HUES64 (cell line): ENCODE measurements around the gene MYBPH.

Experiments
- H3K27ac ChIP-seq: 2 replicates; pipeline ENCODE4 v1.7.0; 2013; ENCODE audit warnings: low read depth, low read length, inconsistent platforms
- H3K27me3 ChIP-seq: 2 replicates; pipeline ENCODE4 v1.6.1; 2013; ENCODE audit warnings: mild to moderate bottlenecking, low read length; ENCODE audit not compliant: insufficient read depth
- H3K36me3 ChIP-seq: 2 replicates; pipeline ENCODE4 v1.6.1; 2013; ENCODE audit warnings: mild to moderate bottlenecking, low read length; ENCODE audit not compliant: insufficient read depth
- H3K4me1 ChIP-seq: 2 replicates; pipeline ENCODE4 v1.6.1; 2013; ENCODE audit warnings: mild to moderate bottlenecking, low read length, moderate library complexity; ENCODE audit not compliant: insufficient read depth
- H3K4me3 ChIP-seq: 2 replicates; pipeline ENCODE4 v1.5.1; 2013; ENCODE audit warnings: mild to moderate bottlenecking, low read length, moderate library complexity
- H3K9ac ChIP-seq: 2 replicates; pipeline ENCODE4 v1.6.1; 2013; ENCODE audit warnings: mild to moderate bottlenecking, low read depth, low read length
- H3K9me3 ChIP-seq: 2 replicates; pipeline ENCODE4 v1.6.1; 2013; ENCODE audit warnings: low read depth, low read length; ENCODE audit not compliant: insufficient read depth
- WGBS: fragments of 150-250, 120-280 bp; methylation state at CpG from one replicate; pipeline ENCODE4 v1.1.7; 2013; ENCODE audit warnings: missing lambda C conversion rate; 5-methylcytosine and 5-hydroxymethylcytosine counted together

The MYBPH gene

DNA sequence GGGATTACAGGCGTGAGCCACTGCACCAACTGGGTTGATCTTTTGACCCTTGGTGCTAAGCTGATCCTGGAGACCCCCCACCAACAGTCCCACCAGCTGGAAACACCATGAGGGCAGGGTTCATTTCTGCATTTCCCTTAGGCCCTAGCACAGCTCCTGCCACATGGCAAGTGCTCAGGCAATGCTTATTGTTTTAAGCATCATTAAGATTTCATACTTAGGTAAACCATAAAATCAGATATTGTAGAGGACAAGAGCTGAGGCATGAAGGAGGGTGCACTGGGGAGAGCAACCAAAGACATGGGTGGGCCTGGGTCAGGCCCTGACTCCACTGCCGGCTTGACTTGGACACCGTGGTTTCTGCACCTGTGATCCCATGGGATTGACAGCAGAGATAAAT, 36.2 kb upstream of the MYBPH start:
- no peak overlapping the region for H3K4me3 ChIP-seq
- no peaks in the 10 kb centered on the region for H3K36me3 ChIP-seq
- H3K9ac ChIP-seq: no peak overlapping the region
- peaks cover 8% of the 10 kb centered on the region for H3K4me1 ChIP-seq
- no peaks in the 10 kb centered on the region for H3K27me3 ChIP-seq
- H3K27ac ChIP-seq: no peak overlapping the region
- 94% methylated on average over 3 of the region's 3 CpGs for WGBS
- H3K9me3 ChIP-seq: no peaks in the 10 kb centered on the region

DNA sequence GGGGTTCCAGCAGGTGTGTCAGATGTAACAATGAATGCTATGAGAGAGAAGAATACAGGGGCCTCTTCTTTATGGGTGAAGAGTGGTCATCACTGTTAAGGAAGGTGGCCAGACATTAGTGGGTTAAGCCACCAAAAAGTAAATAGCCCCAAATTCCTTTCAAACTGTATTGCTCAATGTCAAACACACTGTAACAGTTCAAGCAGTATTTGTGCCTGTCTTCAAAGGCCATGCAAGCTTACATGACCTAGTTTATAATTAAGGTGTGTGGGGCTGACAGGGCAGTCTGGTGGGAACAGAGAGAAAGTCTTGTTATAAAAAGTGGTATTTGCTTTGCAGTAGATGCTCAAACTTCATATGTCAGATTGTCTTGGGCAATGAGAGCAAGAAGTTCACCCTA, 35.4 kb upstream of the MYBPH start:
- H3K27ac ChIP-seq: no peak overlapping the region
- H3K4me3 ChIP-seq: no peak overlapping the region
- H3K27me3 ChIP-seq: no peaks in the 10 kb centered on the region
- peaks cover 3% of the 10 kb centered on the region for H3K4me1 ChIP-seq
- H3K9me3 ChIP-seq: no peaks in the 10 kb centered on the region
- no peaks in the 10 kb centered on the region for H3K36me3 ChIP-seq
- H3K9ac ChIP-seq: no peak overlapping the region

DNA sequence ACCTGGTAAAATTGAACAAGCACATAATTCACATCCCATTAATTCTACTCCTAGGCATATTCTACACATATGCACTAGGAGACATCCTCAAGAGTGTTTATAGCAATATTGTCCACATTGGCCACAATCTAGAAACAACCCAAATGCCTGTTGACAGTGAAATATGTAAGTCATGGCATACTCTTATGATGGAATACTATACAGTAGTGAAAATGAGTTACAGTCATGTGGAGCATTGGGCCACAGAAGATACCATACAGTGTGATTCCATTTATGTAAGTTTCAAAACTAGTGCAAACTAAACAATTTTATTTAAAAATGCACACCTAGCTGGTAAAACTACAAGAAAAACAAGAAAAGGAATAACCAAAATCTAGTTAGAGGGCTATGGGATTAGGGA, 34.7 kb upstream of the MYBPH start:
- Histone ChIP-seq H3K36me3 (no peaks in the 10 kb centered on the region), H3K9me3 (no peaks in the 10 kb centered on the region), H3K27me3 (no peaks in the 10 kb centered on the region), H3K9ac (no peak overlapping the region), H3K27ac (no peak overlapping the region), H3K4me3 (no peak overlapping the region), H3K4me1 (no peaks in the 10 kb centered on the region)

- no peaks in the 10 kb centered on the region for H3K9me3 ChIP-seq
- no peak overlapping the region for H3K9ac ChIP-seq
- no peaks in the 10 kb centered on the region for H3K4me1 ChIP-seq
- no peaks in the 10 kb centered on the region for H3K36me3 ChIP-seq
- WGBS: 89% methylated on average over 1 of the region's 1 CpG
- H3K27me3 ChIP-seq: no peaks in the 10 kb centered on the region
- H3K4me3 ChIP-seq: no peak overlapping the region
- no peak overlapping the region for H3K27ac ChIP-seq
These were observed 32.6 kb upstream of the MYBPH start for GRCh38 chr1:203208181-203208580.

- Histone ChIP-seq H3K36me3 (no peaks in the 10 kb centered on the region), H3K27me3 (no peaks in the 10 kb centered on the region), H3K9ac (no peak overlapping the region), H3K4me3 (no peak overlapping the region), H3K9me3 (no peaks in the 10 kb centered on the region), H3K27ac (no peak overlapping the region), H3K4me1 (no peaks in the 10 kb centered on the region)
- WGBS: 89% methylated on average over 2 of the region's 2 CpGs
These were observed 32.1 kb upstream of the MYBPH start for GRCh38 chr1:203207751-203208150.

DNA sequence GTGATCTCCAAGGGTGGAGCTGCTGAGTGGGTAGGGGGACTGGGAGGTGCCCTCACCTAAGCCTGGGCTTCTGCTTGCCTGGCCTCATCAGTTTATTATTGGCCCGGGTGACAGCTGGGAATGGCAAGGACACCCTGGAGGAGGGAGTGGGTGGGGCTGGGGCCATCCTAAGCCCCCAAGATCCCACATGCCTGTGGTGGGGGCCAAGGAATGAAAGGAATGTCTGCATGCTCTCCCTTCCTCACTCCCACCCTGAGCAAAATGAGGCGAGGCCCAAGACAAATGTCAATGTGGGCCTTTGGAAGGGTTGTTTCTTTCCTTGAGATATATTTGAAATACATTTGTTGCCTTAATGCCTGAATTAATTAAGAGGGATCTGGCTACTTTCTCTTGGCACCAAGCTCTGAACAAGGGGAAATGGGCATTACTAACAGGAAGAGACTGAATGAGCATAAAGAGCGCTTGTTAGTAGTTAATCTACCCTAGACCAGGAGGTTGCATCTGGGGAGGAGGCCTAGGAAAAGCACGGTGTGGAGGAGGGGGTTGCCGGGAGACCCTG, 30.6 kb upstream of the MYBPH start:
- Histone ChIP-seq H3K9me3 (no peaks in the 10 kb centered on the region), H3K4me3 (no peak overlapping the region), H3K9ac (no peak overlapping the region), H3K27ac (no peak overlapping the region), H3K4me1 (no peaks in the 10 kb centered on the region), H3K36me3 (no peaks in the 10 kb centered on the region), H3K27me3 (no peaks in the 10 kb centered on the region)
- 94% methylated on average over 3 of the region's 5 CpGs for WGBS

GRCh38 chr1:203204756-203205155, 29.1 kb upstream of the MYBPH start:
- H3K36me3 ChIP-seq: no peaks in the 10 kb centered on the region
- H3K27ac ChIP-seq: no peak overlapping the region
- 87% methylated on average over 2 of the region's 2 CpGs for WGBS
- H3K9me3 ChIP-seq: no peaks in the 10 kb centered on the region
- H3K4me1 ChIP-seq: no peaks in the 10 kb centered on the region
- H3K4me3 ChIP-seq: no peak overlapping the region
- no peaks in the 10 kb centered on the region for H3K27me3 ChIP-seq
- no peak overlapping the region for H3K9ac ChIP-seq

DNA sequence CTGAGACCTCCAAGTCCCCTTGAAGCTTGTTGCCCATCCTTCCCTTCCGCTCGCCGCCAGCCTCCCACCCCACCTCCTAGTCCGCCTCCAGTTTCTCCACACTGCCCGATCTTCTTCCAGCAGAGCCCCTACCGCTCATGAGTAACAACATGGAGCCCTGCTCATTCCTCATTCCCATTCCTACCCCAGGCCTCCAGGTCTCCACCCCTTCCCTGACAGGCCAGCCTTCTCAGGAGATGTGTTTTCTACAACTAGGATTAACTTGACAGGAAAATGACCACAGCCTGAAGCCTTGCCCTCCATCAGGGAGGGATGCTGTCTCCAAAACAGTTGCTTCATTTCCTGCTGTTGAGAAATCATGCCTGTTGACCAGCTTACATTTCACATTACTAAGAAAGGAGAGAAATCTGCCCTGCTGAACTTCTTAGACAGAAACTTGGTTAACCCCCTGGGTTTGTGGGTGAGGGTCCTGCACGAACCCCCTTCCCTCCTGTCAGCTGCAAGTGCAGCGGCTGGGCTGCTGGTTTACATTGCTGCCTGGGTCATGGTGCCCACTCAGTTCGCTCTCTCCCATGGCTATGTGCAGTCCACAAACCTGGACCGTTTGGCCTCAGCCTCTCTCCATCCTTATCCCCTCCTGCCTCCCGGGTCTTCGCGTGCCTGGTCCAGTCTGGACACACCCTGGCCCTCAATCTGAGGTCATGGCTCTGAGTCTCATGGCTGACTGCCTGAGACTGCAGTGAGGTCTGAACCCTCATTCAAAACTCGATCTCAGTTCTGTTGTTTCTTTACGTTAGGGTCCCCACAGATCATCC, 27.0 kb upstream of the MYBPH start:
- WGBS: 91% methylated on average over 15 of the region's 15 CpGs
- H3K27ac ChIP-seq: no peak overlapping the region
- no peaks in the 10 kb centered on the region for H3K4me1 ChIP-seq
- no peaks in the 10 kb centered on the region for H3K27me3 ChIP-seq
- H3K4me3 ChIP-seq: no peak overlapping the region
- H3K36me3 ChIP-seq: no peaks in the 10 kb centered on the region
- H3K9me3 ChIP-seq: no peaks in the 10 kb centered on the region
- H3K9ac ChIP-seq: no peak overlapping the region

GRCh38 chr1:203201516-203202205, 26.0 kb upstream of the MYBPH start:
- Histone ChIP-seq H3K4me3 (no peak overlapping the region), H3K27ac (no peak overlapping the region), H3K27me3 (no peaks in the 10 kb centered on the region), H3K9ac (no peak overlapping the region), H3K4me1 (no peaks in the 10 kb centered on the region; the same call in 1 of the 2 replicates), H3K9me3 (no peaks in the 10 kb centered on the region), H3K36me3 (no peaks in the 10 kb centered on the region)
- WGBS: 89% methylated on average over 10 of the region's 10 CpGs

DNA sequence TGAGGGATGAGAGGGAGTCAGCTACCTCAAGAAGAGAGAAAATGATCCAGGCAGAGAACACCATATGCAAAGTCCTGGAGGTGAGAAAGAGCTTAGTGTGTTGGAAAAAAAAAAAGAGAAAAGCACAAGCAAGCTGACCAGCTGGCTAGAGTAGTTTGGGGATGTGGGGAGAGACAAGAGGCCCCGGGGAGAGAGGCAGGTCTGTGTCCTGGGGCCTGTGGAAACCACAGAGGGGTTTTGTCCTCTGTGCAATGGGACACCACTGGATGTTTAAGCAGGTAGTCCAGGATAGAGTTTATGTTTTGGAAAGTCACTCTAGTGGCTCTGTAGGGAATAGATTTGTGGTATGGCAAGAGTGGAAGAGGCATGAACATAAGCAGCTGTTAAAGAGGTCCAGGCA, 25.3 kb upstream of the MYBPH start:
- Histone ChIP-seq H3K4me1 (no peaks in the 10 kb centered on the region; the same call in 1 of the 2 replicates), H3K9ac (no peak overlapping the region), H3K9me3 (no peaks in the 10 kb centered on the region), H3K27me3 (no peaks in the 10 kb centered on the region), H3K36me3 (no peaks in the 10 kb centered on the region), H3K4me3 (no peak overlapping the region), H3K27ac (no peak overlapping the region)
- 89% methylated on average over 1 of the region's 1 CpG for WGBS

DNA sequence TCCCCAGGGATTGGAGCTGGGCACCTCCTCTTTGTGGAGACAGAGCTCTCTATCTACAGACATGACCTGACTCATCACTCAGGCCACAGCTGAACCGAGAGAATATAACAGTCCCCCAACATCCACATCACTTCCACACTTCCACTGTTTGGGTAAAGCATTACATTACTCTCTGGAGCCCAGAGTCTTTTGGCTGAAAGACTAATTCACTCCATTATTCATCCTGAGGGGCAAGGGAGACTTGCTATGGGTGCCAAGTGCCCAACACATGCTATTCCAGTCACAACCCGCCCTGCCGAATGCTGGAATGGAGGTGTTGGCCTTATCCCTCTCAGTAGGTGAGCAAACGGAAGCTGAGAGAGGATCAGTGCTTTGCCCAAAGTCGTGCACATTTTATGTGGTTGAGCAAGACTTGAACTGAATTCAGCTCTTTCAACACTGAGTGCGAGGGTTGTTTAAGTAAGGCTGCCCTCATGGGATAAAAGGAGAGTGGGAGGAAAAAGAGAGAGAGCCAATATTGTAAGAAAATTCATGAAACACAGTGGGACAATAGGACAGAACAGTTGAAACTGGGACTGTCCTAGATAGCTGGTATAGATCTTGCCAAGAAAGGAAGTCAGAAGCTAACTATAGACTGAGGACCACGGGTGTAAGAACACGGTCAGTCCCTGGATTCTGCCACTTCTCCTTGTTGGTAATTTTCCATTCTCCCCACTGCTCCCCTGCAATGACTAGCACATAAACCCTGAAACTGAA, 24.4 kb upstream of the MYBPH start:
- Histone ChIP-seq H3K36me3 (no peaks in the 10 kb centered on the region), H3K4me3 (no peak overlapping the region), H3K9me3 (no peaks in the 10 kb centered on the region), H3K27me3 (no peaks in the 10 kb centered on the region), H3K9ac (no peak overlapping the region), H3K27ac (no peak overlapping the region), H3K4me1 (no peaks in the 10 kb centered on the region; the same call in 1 of the 2 replicates)
- 88% methylated on average over 8 of the region's 8 CpGs for WGBS
